Caco-2 (cell line): ENCODE results near the gene CROCC. TPM values are rescaled to one million over a fixed set of nuclear protein-coding genes. Genes with fewer than 3 reads are reported as not detected.
"Not testable (repeated sequence)": the region's sequence is repeated elsewhere in the genome, so short reads cannot be mapped to it uniquely, and the experiment has no call there.

Source experiments
- BruUV-seq: library from RNA; stranded (reverse); fragments of 400-500 nt; replicated peaks from 2 replicates; lab custom pipeline; 2021; lab: Mats Ljungman, UMichigan
- CTCF ChIA-PET: fragments of 300-600 bp; sonication (Branson Sonifier 250); formaldehyde crosslinking; loops from one replicate; lab custom pipeline; 2022; ENCODE audit warnings: antibody characterized with exemption; lab: Charles Lee
- POLR2A ChIA-PET: fragments of 300-600 bp; sonication (Branson Sonifier 250); formaldehyde crosslinking; loops from one replicate; lab custom pipeline; 2022; ENCODE audit warnings: antibody characterized with exemption; lab: Charles Lee
- DNase-seq, 2 experiments: peaks; one replicate each; pipeline versions ENCODE4 v3.0.0 to v3.0.0-alpha.2; 2020 to 2022
- H3K27me3 ChIP-seq: replicated peaks from 2 replicates; pipeline ENCODE4 v1.6.0; 2011; ENCODE audit warnings: low read length; ENCODE audit not compliant: control insufficient read depth, insufficient read depth
- H3K36me3 ChIP-seq: 2 replicates; pipeline ENCODE4 v1.5.1; 2011; ENCODE audit warnings: low read length; ENCODE audit not compliant: control insufficient read depth, insufficient read depth
- H3K4me1 ChIP-seq: fragments of 250-450 bp; sonication (Bioruptor Pico); 2 replicates; pipeline ENCODE4 v1.5.1; 2020; ENCODE audit warnings: mild to moderate bottlenecking
- H3K4me3 ChIP-seq: 2 replicates; pipeline ENCODE4 v1.5.1; 2011; ENCODE audit warnings: low read depth, mild to moderate bottlenecking, control low read depth, low read length
- H3K9me3 ChIP-seq: fragments of 250-450 bp; sonication (Bioruptor Pico); 2 replicates; pipeline ENCODE4 v1.5.1; 2020; ENCODE audit warnings: mild to moderate bottlenecking, moderate library complexity
- H3K27ac Mint-ChIP-seq: one replicate; pipeline ENCODE4 v1.8.0; 2022; ENCODE audit warnings: mixed read lengths; ENCODE audit not compliant: unreplicated experiment
- H3K27me3 Mint-ChIP-seq: one replicate; pipeline ENCODE4 v1.8.0; 2022; ENCODE audit warnings: mixed read lengths; ENCODE audit not compliant: insufficient read depth, unreplicated experiment
- H3K36me3 Mint-ChIP-seq: one replicate; pipeline ENCODE4 v1.8.0; 2022; ENCODE audit warnings: mild to moderate bottlenecking, mixed read lengths; ENCODE audit not compliant: insufficient read depth, unreplicated experiment
- H3K4me1 Mint-ChIP-seq: one replicate; pipeline ENCODE4 v1.8.0; 2022; ENCODE audit warnings: low read depth, mixed read lengths; ENCODE audit not compliant: unreplicated experiment
- H3K4me3 Mint-ChIP-seq: one replicate; pipeline ENCODE4 v1.8.0; 2022; ENCODE audit warnings: mild to moderate bottlenecking, moderate library complexity, mixed read lengths; ENCODE audit not compliant: unreplicated experiment
- H3K9me3 Mint-ChIP-seq: one replicate; pipeline ENCODE4 v1.8.0; 2022; ENCODE audit warnings: mixed read lengths; ENCODE audit not compliant: unreplicated experiment
- CTCF ChIP-seq, 2 experiments: fragments of 200-600 bp in 1 of 2; IDR thresholded peaks; 1 replicate in 1 of 2; 2 replicates in 1 of 2; pipeline versions ENCODE4 v1.5.1 to v1.8.0; 2011 to 2022; ENCODE audit warnings: antibody characterized with exemption in 1 of 2, control low read depth in 1 of 2, inconsistent platforms in 1 of 2, low read depth in 1 of 2, low read length in 1 of 2, mild to moderate bottlenecking in 1 of 2, moderate library complexity in 1 of 2; ENCODE audit not compliant: insufficient read depth in 1 of 2, severe bottlenecking in 1 of 2, unreplicated experiment in 1 of 2
- intact Hi-C: fragments of 100-400 bp; cut with micrococcal nuclease; formaldehyde crosslinking; loops from one replicate; pipeline ENCODE4 v1.10.0; 2022; ENCODE audit not compliant: unreplicated experiment
- total RNA-seq: library from RNA; stranded (reverse); gene quantifications from 2 replicates; pipeline ENCODE4 v1.2.3, GENCODE V29; 2022

CROCC gene
- total RNA-seq, 1 experiment from 2014 or later, result 7.6 TPM

DNA sequence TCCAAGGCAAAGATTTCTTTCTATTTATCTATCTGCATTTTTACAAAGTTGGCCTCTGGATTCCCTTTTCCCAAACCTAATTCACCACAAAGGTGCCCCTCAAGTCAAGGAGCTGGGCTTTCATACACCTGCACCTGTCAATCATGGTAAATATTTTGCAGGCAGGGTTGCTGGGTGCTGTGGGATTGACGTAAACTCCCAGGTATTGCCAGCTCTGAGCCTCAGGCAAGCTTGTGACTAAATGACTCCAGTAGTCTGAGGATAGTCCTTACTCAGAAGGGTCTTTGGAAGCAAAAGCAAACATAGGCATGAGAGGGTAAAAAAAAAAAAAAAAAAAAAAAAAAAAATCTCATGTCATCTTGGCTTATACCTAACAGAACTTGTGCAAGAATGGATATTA, 40.0 kb upstream of the CROCC start:
- H3K27me3 Mint-ChIP-seq, intact Hi-C loops, H3K4me3 Mint-ChIP-seq, H3K27me3 ChIP-seq, DNase-seq, H3K9me3 Mint-ChIP-seq, H3K4me1 ChIP-seq, H3K36me3 Mint-ChIP-seq, CTCF ChIA-PET, H3K27ac Mint-ChIP-seq, H3K4me3 ChIP-seq, H3K36me3 ChIP-seq, POLR2A ChIA-PET, H3K9me3 ChIP-seq, BruUV-seq: not testable (repeated sequence)
- peaks cover 13% of the 10 kb centered on the region for H3K4me1 Mint-ChIP-seq

DNA sequence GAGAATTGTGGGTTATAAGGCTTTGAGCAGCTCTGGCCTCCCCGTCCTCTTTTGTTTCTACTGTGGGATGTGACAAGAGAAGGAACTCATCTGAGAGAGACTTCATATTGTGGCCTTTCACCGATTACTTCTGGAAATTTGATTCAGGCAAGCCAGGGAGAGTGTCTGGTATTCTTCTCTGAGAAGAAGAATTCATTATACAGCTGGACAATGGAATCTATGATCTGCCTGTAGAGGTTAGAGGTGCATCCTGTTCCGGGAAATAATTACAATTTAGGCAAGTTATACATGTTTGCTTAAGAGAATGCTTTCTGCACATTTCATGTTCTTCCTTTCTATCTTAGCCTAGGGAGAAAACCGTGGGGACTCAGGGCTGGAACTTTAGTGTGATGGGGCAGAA, 38.7 kb upstream of the CROCC start:
- DNase-seq, result no peak
- BruUV-seq, result no TSS peak
- Histone ChIP-seq H3K4me3 (no peak overlapping the region), H3K9me3 (no peaks in the 10 kb centered on the region), H3K27me3 (no peaks in the 10 kb centered on the region), H3K36me3 (no peaks in the 10 kb centered on the region), H3K4me1 (no peaks in the 10 kb centered on the region; the same call in 1 of the 2 replicates)
- H3K9me3 Mint-ChIP-seq, result no peaks in the 10 kb centered on the region
- peaks cover 13% of the 10 kb centered on the region for H3K4me1 Mint-ChIP-seq
- ChIA-PET CTCF (no interaction called here), POLR2A (interaction anchor here (0.7 kb wide), 1 partner anchor 77 kb away, joined by 3 read pairs; no protein-coding TSS in a partner anchor)
- TF ChIP-seq CTCF (IDR thresholded peaks at IDR 0.05; ENCODE audit: insufficient read depth in 1 of 2, low read depth in 1 of 2, low read length in 1 of 2, severe bottlenecking in 1 of 2, unreplicated experiment in 1 of 2), result no peak
- no peaks in the 10 kb centered on the region for H3K36me3 Mint-ChIP-seq
- no peak overlapping the region for H3K4me3 Mint-ChIP-seq
- H3K27me3 Mint-ChIP-seq, result no peaks in the 10 kb centered on the region
- intact Hi-C loops, result no loop called here
- H3K27ac Mint-ChIP-seq, result no peak overlapping the region

GRCh38 chr1:16884487-16884886, 37.2 kb upstream of the CROCC start:
- H3K27me3 ChIP-seq, H3K9me3 Mint-ChIP-seq, POLR2A ChIA-PET, H3K27ac Mint-ChIP-seq, CTCF ChIA-PET, H3K4me1 ChIP-seq, H3K4me3 ChIP-seq, intact Hi-C loops, BruUV-seq, DNase-seq, H3K36me3 Mint-ChIP-seq, H3K4me3 Mint-ChIP-seq, H3K27me3 Mint-ChIP-seq, H3K9me3 ChIP-seq, H3K36me3 ChIP-seq: not testable (repeated sequence)
- peaks cover 13% of the 10 kb centered on the region for H3K4me1 Mint-ChIP-seq

GRCh38 chr1:16886860-16887605, 34.7 kb upstream of the CROCC start:
- H3K4me3 ChIP-seq, result no peak overlapping the region
- Mint-ChIP-seq H3K4me1 (peaks cover 20% of the 10 kb centered on the region), H3K27me3 (no peaks in the 10 kb centered on the region), H3K4me3 (no peak overlapping the region), H3K9me3 (no peaks in the 10 kb centered on the region), H3K36me3 (peaks cover 10% of the 10 kb centered on the region), H3K27ac (no peak overlapping the region)
- DNase-seq, result no peak
- CTCF ChIA-PET, result no interaction called here
- no peaks in the 10 kb centered on the region for H3K36me3 ChIP-seq
- BruUV-seq, result no TSS peak
- POLR2A ChIA-PET, result no interaction called here
- H3K9me3 ChIP-seq, result no peaks in the 10 kb centered on the region
- TF ChIP-seq CTCF (IDR thresholded peaks at IDR 0.05; ENCODE audit: insufficient read depth in 1 of 2, low read depth in 1 of 2, low read length in 1 of 2, severe bottlenecking in 1 of 2, unreplicated experiment in 1 of 2), result no peak
- intact Hi-C loops, result no loop called here
- no peaks in the 10 kb centered on the region for H3K27me3 ChIP-seq
- H3K4me1 ChIP-seq, result no peaks in the 10 kb centered on the region; the same call in 1 of the 2 replicates
